HG03460 (cell line): ENCODE data around the gene FAR1.

Experiments used
- ATAC-seq: cut with Tn5 transposase; IDR thresholded peaks from one replicate; pipeline ENCODE4 v1.9.1; 2021; ENCODE audit not compliant: unreplicated experiment

Gene FAR1

DNA sequence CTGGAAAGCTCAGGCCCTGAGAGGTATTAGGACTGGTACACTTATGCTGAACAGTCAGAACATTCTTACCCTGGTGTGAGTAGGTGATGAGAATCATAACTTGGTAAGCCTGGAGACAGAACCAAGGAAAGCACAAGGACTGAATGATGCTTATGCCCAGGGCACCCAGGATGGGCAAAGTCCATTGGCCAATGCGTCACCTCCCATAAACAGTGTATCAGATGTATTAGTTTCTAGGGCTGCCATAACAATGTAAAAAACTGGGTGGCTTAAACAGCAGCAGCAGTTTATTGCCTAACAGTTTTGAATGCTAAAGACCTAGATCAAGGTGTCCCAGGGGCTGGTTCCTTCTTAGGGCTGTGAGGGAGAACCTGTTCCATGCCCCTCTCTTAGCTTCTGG is 107.0 kb downstream of the FAR1 start:
- no peak for ATAC-seq

DNA sequence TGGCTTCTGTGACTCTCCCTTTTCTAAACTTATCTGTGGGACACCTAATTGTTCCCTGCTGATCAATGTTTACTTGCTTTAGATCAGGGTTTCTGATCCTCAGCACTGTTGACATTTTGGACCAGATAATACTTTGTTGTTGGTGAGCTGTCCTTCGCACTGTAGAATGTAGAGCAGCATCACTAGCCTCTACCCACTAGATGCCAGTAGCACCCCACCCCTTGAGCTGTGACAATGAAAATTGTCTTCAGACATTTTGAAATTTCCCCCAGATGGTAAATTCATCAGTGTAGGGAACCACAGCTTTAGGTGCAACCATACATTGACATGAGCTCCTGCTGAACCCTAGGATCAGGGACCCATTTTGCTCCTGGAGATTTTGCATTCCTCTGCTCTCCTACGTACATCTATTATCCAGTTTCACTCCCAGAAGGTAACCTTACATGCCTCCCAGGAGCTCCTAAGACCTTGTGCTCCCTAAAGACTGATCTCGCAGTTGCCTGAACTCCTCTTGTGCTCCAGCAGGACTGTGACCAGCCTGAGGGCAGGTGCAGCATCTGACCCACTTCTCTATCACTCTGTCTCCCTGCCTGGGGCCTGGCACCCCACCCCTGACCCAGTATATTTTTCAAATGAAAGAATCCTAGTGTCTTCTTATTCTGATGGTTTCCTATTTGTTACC is 107.8 kb downstream of the FAR1 start:
- ATAC-seq, result no peak

DNA sequence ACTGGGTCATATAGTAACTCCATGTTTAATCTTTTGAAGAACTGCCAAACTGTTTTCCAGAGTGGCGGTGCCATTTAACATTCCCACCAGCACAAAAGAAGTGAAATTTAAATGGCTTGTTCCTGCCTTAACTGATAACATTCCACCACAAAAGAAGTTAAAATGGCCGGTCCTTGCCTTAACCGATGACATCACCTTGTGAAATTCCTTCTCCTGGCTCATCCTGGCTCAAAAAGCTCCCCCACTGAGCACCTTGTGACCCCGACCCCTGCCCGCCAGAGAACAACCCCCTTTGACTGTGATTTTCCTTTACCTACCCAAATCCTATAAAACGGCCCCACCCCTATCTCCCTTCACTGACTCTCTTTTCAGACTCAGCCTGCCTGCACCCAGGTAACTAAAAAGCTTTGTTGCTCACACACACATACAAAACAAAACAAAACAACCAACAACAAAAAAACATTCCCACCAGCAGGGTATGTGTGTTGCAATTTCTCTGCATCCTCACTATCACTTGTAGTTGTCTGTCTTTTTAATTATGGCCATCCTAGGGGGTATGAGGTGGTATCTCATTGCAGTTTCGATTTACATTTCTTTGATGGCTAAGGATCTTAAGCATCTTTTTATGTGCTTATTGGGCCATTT is 109.0 kb downstream of the FAR1 start:
- ATAC-seq, result no peak

DNA sequence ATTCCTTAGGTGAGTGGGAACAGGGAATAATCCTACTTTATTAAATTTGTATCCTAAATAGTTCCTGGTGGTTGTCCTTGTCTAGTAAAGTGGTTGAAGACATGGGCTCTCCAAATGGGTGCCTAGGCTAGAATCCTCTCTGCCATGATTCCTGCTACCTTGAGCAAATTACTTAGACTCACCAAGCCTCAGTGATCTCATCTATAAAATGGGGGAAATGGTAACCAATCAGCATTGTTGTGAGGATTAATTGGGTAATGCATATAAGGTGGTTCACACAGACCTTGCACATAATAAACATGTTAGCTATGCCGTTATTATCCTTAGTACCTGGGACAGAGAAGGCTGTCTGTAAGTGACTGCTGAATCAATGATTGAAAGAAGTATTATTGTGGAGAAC is 109.9 kb downstream of the FAR1 start:
- ATAC-seq, result no peak

DNA sequence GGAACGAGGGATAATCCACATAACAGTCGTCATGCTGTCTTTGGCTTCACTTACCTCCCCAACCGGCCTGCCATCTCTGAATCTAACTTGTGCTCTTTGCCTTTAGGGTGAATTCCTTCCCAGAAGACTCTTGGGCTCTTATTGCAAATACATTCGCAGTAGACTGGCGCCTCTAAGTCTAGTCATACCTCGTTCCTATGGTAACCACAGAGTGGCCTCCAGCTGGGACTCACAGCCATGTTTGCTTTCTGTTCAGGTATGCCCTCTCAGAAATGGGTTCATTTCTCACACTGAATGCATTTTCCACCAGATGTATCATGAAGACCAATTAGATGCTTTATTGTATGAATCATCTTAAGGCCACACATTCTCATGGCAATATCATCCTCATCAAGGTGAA is 112.7 kb downstream of the FAR1 start:
- ATAC-seq, result no peak
